HG03378 (cell line): Measurements from ENCODE around the gene STH.

Experiments
- ATAC-seq: cut with Tn5 transposase; IDR thresholded peaks from one replicate; pipeline ENCODE4 v1.9.1; 2021; ENCODE audit warnings: mild to moderate bottlenecking, moderate library complexity; ENCODE audit not compliant: unreplicated experiment

STH gene

DNA sequence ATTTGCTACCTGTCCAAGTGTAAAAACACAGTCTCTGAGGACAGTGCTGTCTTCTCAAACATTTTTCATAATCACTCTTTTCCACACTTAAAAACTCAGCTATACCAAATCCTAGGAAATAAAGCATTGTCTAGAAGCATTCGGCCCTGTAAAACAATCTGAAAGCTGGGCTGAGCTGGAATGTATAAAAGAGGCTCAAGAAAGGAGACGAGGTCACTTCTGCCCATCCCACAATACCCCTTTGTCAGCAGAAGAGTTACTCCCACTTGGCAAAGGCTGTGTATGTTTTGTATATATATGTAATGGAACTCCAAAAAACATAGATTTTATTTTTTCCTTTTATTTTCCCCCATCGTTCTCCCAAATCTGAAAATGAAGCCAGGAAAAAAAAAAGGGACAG lies 43.9 kb downstream of the STH start:
- ATAC-seq: no peak

- ATAC-seq: no peak
Observed at GRCh38 chr17:46043606-46044005, 44.6 kb downstream of the STH start.

GRCh38 chr17:46044286-46044928 lies 45.4 kb downstream of the STH start:
- ATAC-seq: no peak

DNA sequence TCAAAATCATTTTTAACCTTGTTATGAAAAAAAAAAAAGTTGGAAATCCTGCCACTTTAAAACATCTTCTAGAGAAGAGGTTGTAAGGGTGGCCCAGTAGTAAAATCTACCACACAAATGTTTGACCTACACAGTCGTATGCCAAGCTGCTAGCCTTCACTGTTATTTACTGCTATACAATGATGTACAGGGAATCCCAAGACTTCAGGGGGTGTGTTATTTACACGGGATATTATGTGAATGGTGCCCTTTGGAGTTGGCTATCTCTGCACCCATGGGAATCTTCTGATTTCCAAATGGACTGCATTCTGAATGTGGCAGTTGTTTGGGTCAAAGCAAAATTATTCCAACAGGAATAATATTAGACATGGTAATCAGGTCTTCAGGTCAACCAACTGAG lies 45.9 kb downstream of the STH start:
- ATAC-seq: no peak

GRCh38 chr17:46045639-46046038 lies 46.6 kb downstream of the STH start:
- no peak for ATAC-seq

GRCh38 chr17:46046957-46047356 lies 47.9 kb downstream of the STH start:
- ATAC-seq: no peak

DNA sequence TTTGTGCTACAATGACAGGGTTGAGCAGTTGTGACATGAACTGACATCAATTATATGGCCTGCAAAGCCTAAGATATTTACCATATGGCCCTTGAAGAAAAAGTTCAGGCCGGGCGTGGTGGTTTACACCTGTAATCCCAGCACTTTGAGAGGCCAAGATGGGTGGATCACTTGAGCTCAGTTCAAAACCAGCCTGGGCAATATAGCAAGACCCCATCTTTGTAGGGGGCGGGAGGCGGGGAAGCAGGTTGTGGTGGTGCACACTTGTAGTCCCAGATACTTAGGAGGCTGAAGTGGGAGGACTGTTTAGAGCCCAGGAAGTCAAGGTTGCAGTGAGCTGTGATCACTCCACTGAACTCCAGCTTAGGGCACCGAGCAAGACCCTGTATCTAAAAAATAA lies 48.3 kb downstream of the STH start:
- ATAC-seq: no peak

DNA sequence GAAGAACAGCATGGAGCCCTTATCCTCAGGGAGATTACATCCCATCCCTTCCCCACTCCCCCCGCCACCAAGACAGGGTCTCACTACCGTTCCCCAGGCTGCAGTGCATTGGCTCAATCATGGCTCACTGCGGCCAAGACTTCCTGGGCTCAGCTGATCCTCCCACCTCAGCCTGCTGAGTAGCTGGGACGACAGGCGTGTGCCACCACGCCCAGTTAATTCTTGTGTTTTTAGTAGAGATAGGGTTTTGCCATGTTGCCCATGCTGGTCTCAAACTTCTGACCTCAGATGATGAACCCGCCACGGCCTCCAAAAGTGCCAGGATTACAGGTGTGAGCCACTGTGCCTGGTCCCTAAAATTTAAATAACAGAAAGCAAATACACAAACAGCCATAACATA lies 48.8 kb downstream of the STH start:
- no peak for ATAC-seq
